ENCODE measurements around the gene ZNF789.

DNA sequence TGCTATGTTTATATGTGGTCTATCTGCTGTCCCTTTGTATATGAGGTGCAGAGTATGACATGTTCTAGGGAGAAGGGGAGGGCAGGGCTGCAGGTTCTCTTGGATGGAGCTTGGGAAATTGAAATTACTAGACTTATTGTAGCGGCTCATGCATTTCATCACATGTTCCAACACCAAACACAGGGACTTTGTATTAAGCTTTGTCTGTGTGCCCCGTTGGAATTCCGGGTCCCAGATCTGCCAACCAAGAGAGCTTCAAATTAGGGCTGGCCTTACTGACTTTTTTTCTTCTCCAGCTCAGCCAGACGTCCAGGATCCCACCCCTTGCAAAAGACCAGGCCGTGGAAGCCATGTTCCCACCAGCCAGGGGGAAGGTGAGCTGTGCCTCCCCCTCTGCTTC is 3.4 kb downstream of the ZNF789 start:
- TF ChIP-seq, protein P1, sequence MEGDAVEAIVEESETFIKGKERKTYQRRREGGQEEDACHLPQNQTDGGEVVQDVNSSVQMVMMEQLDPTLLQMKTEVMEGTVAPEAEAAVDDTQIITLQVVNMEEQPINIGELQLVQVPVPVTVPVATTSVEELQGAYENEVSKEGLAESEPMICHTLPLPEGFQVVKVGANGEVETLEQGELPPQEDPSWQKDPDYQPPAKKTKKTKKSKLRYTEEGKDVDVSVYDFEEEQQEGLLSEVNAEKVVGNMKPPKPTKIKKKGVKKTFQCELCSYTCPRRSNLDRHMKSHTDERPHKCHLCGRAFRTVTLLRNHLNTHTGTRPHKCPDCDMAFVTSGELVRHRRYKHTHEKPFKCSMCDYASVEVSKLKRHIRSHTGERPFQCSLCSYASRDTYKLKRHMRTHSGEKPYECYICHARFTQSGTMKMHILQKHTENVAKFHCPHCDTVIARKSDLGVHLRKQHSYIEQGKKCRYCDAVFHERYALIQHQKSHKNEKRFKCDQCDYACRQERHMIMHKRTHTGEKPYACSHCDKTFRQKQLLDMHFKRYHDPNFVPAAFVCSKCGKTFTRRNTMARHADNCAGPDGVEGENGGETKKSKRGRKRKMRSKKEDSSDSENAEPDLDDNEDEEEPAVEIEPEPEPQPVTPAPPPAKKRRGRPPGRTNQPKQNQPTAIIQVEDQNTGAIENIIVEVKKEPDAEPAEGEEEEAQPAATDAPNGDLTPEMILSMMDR (IDR thresholded peaks at IDR 0.05; ENCODE audit: extremely low read depth in 1 of 2, insufficient read depth in 1 of 2, low read depth in 1 of 2, low read length in 2 of 2) = no peak
- no peak for TF ChIP-seq GATA2 (IDR thresholded peaks at IDR 0.05; ENCODE audit: insufficient read depth, insufficient read length, low read depth, low read length)
- TF ChIP-seq POLR2A (IDR thresholded peaks at IDR 0.05; ENCODE audit: low read depth, low read length) = no peak
- no peak for TF ChIP-seq EZH2 (IDR thresholded peaks at IDR 0.05; ENCODE audit: borderline replicate concordance, low read depth, low read length, severe bottlenecking)
- no peak for TF ChIP-seq POLR2AphosphoS5 (IDR thresholded peaks at IDR 0.05; ENCODE audit: insufficient read depth, low read depth, low read length)
- TF ChIP-seq, protein P2, sequence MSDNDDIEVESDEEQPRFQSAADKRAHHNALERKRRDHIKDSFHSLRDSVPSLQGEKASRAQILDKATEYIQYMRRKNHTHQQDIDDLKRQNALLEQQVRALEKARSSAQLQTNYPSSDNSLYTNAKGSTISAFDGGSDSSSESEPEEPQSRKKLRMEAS (IDR thresholded peaks at IDR 0.05; ENCODE audit: insufficient read depth, insufficient read length) = no peak
- TF ChIP-seq MYC (IDR thresholded peaks at IDR 0.05; ENCODE audit: low read depth, low read length) = no peak
- no peak for TF ChIP-seq FOS (IDR thresholded peaks at IDR 0.05; ENCODE audit: borderline replicate concordance, insufficient read depth, low read length)
- TF ChIP-seq JUN (IDR thresholded peaks at IDR 0.05; ENCODE audit: borderline replicate concordance, insufficient read depth, insufficient read length, low read depth) = no peak
